AG09309 (cell line): Measurements from ENCODE around the gene MAPK8IP2.
"Not testable (repeated sequence)": the region's sequence is repeated elsewhere in the genome, so short reads cannot be mapped to it uniquely, and the experiment has no call there.

Experiments used
- DNase-seq: peaks from one replicate; pipeline ENCODE4 v3.0.0-alpha.2; 2010; ENCODE audit warnings: low read depth
- H3K4me3 ChIP-seq: 2 replicates; pipeline ENCODE4 v1.5.1; 2011; ENCODE audit warnings: mild to moderate bottlenecking, low read depth, low read length, moderate library complexity; ENCODE audit not compliant: control insufficient read depth
- CTCF ChIP-seq: IDR thresholded peaks from 2 replicates; pipeline ENCODE4 v1.5.1; 2011; ENCODE audit warnings: mild to moderate bottlenecking, low read depth, low read length, inconsistent platforms; ENCODE audit not compliant: insufficient read depth, control insufficient read depth; ENCODE audit errors: missing control alignments

MAPK8IP2 gene

GRCh38 chr22:50640857-50641647 is 40.5 kb downstream of the MAPK8IP2 start:
- DNase-seq: no peak
- H3K4me3 ChIP-seq: no peak overlapping the region
- no peak for TF ChIP-seq CTCF

GRCh38 chr22:50641696-50642607 is 41.4 kb downstream of the MAPK8IP2 start:
- no peak for DNase-seq
- H3K4me3 ChIP-seq: no peak overlapping the region
- peak; percentile 39 for TF ChIP-seq CTCF

DNA sequence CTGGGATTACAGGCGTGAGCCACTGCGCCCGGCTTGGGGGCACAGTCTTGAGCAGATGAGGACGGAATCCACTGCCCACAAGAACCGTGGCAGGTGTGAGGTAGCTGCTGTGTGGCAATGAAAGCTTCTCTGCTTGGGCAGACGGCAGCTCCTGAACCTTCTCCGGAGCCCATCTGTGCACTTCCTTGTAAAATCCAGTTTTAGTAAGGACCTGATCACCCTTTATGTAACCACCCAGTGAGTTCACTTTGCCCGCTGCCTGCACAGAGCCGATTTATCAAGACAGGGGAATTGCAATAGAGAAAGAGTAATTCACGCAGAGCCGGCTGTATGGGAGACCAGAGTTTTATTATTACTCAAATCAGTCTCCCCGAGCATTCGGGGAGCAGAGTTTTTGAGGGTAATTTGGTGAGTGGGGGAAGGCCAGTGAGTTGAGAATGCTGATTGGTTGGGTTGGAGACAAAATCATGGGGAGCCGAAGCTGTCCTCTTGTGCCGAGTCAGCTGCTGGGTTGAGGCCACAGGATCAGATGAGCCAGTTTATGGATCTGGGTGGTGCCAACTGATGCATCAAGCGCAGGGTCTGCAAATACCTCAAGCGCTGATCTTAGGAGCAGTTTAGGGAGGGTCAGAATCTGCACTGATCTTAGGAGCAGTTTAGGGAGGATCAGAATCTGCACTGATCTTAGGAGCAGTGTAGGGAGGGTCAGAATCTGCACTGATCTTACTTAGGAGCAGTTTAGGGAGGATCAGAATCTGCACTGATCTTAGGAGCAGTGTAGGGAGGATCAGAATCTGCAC is 42.6 kb downstream of the MAPK8IP2 start:
- not testable (repeated sequence) for DNase-seq, H3K4me3 ChIP-seq

DNA sequence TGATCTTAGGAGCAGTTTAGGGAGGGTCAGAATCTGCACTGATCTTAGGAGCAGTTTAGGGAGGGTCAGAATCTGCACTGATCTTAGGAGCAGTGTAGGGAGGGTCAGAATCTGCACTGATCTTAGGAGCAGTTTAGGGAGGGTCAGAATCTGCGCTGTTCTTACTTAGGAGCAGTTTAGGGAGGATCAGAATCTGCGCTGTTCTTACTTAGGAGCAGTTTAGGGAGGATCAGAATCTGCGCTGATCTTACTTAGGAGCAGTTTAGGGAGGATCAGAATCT is 43.2 kb downstream of the MAPK8IP2 start:
- DNase-seq, H3K4me3 ChIP-seq: not testable (repeated sequence)

DNA sequence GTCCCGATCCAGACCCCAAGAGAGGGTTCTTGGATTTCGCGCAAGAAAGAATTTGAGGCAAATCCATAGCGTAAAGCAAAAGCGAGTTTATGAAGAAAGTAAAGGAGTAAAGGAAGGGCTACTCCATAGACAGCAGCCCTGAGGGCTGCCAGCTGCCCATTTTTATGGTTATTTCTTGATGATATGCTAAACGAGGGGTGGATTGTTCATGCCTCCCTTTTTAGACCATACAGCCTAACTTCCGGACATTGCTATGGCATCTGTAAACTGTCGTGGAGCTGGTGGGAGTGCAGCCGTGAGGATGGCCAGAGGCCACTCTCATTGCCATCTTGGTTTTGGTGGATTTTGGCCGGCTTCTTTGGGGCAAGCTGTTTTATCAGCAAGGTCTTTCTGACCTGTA is 52.7 kb downstream of the MAPK8IP2 start:
- no peak overlapping the region for H3K4me3 ChIP-seq
- DNase-seq: no peak
- no peak for TF ChIP-seq CTCF

DNA sequence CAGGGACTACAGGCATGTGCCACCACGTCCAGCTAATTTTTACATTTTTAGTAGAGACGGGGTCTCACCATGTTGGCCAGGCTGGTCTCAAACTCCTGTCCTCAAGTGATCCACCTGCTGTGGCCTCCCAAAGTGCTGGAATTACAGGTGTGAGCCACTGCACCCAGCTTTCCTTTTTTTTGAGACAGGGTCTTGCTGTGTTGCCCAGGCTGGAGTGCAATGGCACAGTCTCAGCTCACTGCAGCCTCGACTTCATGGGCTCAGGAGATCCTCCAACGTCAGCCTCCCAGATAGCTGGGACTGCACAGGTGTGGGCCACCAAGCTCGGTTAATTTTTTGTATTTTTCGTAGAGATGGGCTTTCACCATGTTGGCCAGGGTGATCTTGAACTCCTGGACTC is 54.1 kb downstream of the MAPK8IP2 start:
- not testable (repeated sequence) for H3K4me3 ChIP-seq, DNase-seq

- no peak overlapping the region for H3K4me3 ChIP-seq
- TF ChIP-seq CTCF: no peak
- DNase-seq: no peak
Measured at GRCh38 chr22:50656122-50657070, 55.8 kb downstream of the MAPK8IP2 start.
